Measurements from ENCODE around the gene TANK.
A peak's percentile ranks its signal among the peaks of the same experiment; 100 is the strongest.

TANK gene

DNA sequence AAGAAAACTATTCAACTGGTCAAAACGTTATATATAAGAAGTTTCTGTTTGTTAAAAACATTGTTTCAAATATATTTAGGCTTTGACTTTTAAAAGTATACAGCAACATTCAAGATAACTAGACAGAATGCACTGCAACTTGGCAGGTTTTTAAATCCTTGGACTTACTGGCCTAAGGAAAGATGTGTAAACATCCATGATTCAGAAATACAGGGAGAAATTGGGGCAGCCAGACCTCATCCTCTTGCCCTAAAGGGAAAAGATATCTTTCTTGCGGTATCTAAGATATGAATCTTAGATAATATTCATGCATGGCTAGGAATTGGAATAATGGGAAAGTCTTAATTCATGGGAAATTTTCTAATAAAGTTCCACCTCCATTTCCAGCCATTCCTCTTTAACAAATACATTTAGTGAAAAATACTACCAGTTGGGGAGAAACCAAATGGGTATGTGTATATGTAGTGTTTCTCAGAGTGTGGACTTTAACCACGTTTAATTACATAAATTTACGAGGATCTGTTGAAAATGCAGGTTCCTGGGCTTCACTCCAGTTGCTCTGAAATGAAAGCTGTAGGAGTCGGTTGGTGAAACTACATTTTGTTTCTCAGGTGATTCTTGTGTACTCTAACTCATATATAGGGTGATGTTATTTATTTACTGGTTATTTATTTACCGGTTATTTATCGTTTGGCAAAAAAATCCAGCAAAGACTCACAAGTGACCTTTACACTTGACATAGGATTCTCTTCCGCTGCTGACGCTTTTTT is 587 bp upstream of the TANK start:
- no peak for DNase-seq (ENCODE audit: low read depth)
- peak overlapping the region; percentile 91 for H3K4me3 ChIP-seq (ENCODE audit: low read length)
- TF ChIP-seq, protein P1, sequence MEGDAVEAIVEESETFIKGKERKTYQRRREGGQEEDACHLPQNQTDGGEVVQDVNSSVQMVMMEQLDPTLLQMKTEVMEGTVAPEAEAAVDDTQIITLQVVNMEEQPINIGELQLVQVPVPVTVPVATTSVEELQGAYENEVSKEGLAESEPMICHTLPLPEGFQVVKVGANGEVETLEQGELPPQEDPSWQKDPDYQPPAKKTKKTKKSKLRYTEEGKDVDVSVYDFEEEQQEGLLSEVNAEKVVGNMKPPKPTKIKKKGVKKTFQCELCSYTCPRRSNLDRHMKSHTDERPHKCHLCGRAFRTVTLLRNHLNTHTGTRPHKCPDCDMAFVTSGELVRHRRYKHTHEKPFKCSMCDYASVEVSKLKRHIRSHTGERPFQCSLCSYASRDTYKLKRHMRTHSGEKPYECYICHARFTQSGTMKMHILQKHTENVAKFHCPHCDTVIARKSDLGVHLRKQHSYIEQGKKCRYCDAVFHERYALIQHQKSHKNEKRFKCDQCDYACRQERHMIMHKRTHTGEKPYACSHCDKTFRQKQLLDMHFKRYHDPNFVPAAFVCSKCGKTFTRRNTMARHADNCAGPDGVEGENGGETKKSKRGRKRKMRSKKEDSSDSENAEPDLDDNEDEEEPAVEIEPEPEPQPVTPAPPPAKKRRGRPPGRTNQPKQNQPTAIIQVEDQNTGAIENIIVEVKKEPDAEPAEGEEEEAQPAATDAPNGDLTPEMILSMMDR (conservative IDR thresholded peaks at IDR 0.05; ENCODE audit: low read depth, low read length) = no peak

DNA sequence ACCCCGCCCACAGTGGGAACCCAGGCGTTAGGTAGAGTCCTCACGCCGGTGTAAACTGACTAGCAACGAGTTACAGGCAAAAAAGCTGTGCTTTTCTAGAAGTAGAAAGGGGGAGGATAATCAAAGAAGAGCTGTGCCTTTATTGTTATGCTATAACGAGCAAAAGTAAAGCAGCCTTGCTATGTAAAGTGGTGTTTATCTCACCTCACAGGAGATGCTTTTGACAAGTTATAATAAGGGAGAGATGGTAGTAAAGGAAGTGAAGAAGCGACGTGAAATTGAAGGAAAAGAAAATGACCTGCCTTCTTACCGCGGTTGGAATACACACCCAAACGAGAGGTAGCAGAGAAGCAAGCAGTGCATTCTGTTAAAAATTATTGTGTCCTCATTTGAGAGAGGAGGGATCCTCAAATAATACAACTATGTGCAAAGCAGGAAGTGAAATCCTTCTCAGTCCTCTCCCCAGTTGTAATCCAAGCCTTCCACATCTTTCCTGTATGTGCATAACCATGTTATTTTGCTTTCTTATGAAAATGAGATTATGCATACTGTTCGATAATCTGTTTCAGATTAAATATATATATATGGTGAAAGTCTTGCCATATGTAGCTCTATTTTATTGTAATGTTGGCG is 962 bp downstream of the TANK start:
- no peak for DNase-seq (ENCODE audit: low read depth)
- H3K4me3 ChIP-seq (ENCODE audit: low read length) = peak overlapping the region; percentile 91
- TF ChIP-seq, protein P1 (conservative IDR thresholded peaks at IDR 0.05; ENCODE audit: low read depth, low read length) = no peak

DNA sequence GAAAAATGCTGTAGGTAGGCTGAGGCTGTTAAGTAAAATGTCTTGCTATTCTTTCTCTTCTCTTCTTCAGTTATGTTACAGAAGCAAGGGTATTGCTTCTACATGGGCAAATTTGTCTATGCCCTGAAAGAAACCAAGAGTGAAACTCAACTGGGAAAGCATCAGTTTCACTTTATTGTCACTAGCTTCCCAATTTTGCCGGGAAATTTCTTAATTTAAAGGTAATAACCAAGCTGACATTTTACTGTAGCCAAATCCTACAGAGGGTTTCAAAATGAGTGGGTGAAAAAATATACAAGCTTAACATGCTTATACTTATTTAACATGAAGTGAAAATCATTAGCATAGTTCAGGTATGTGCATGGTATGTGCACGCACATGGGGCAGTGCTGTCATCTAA is 3.2 kb downstream of the TANK start:
- TF ChIP-seq, protein P1 (conservative IDR thresholded peaks at IDR 0.05; ENCODE audit: low read depth, low read length) = no peak
- DNase-seq (ENCODE audit: low read depth) = no peak
- no peak overlapping the region for H3K4me3 ChIP-seq (ENCODE audit: low read length)

DNA sequence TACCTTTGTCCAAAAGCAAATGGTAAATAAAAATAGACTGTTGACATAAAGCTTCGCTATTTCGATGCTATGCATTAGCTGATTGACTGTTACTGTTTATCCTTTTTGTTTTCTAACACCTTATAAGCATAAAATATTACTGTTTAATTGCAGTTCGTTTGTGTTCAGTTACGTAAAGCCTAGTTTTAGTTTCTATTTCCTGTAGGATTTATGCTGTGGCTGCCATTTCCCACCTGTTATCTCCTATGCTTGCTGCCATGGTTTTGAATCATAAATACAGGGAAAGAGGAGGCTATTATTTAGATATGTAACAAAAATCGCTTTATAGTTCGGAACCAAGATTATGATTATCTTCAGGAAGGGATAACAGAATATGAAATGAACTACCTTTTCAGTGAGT is 3.9 kb downstream of the TANK start:
- no peak overlapping the region for H3K4me3 ChIP-seq (ENCODE audit: low read length)
- DNase-seq (ENCODE audit: low read depth) = no peak
- TF ChIP-seq, protein P1 (conservative IDR thresholded peaks at IDR 0.05; ENCODE audit: low read depth, low read length) = no peak

DNA sequence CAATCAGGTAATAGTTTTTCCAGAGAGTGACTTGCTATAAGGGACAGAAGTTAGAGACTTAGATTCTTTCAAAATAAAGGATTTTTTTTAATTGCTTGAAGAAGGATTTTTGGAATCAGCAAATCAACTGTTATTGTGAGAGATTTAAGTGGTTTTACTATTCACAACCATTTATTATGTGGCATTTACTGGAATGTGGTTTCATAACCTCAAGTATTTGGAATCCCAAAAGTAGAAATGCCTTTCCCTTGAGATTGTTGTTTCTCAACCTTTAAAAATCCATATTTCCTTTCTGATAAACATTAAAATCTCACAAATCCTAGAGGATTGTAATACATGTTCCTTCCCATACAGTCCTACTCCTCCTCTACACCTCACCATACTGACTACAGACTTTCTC is 5.0 kb downstream of the TANK start:
- TF ChIP-seq, protein P1 (conservative IDR thresholded peaks at IDR 0.05; ENCODE audit: low read depth, low read length) = no peak
- no peak for DNase-seq (ENCODE audit: low read depth)
- no peak overlapping the region for H3K4me3 ChIP-seq (ENCODE audit: low read length)

DNA sequence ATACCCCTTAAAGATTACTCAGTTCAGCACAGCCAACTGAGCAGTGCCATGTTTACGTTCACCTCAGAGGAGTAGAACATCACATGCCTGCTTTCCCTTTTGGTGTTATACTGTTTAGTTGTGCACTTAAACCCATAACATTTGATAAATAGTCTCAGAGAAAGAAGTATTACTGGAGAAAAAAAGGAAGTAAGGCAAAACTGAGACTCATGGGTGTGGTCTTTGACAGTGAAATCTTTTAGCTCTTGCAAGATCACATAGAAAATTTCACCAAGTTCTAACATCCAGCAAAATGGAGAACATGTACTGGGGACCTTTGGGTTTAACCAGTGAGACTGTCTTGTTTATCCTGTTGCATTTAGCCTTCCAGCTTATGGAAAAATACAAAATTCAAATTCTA is 5.6 kb downstream of the TANK start:
- TF ChIP-seq, protein P1 (conservative IDR thresholded peaks at IDR 0.05; ENCODE audit: low read depth, low read length) = no peak
- DNase-seq (ENCODE audit: low read depth) = no peak
- H3K4me3 ChIP-seq (ENCODE audit: low read length) = no peak overlapping the region
